Inferior parietal cortex (tissue), 1 donor: ENCODE measurements around the gene CLCN4.

ENCODE experiments used
- DNase-seq: peaks from one replicate; pipeline ENCODE4 v3.0.0-alpha.2; 2016; ENCODE audit errors: extremely low spot score

Gene CLCN4

GRCh38 chrX:10195947-10196346, 39.2 kb downstream of the CLCN4 start:
- DNase-seq, result no peak

GRCh38 chrX:10197279-10198210, 40.8 kb downstream of the CLCN4 start:
- no peak for DNase-seq

- no peak for DNase-seq
These were observed 41.5 kb downstream of the CLCN4 start for GRCh38 chrX:10198254-10198653.

- no peak for DNase-seq
These were observed 42.4 kb downstream of the CLCN4 start for GRCh38 chrX:10199212-10199611.

GRCh38 chrX:10203617-10204016, 46.8 kb downstream of the CLCN4 start:
- no peak for DNase-seq

- no peak for DNase-seq
These were observed 49.5 kb downstream of the CLCN4 start for GRCh38 chrX:10206317-10206716.

- DNase-seq, result no peak
These were observed 51.6 kb downstream of the CLCN4 start for GRCh38 chrX:10208281-10208856.

- no peak for DNase-seq
These were observed 52.2 kb downstream of the CLCN4 start for GRCh38 chrX:10208953-10209352.

GRCh38 chrX:10212395-10212794, 55.6 kb downstream of the CLCN4 start:
- no peak for DNase-seq

- DNase-seq, result no peak
These were observed 56.9 kb downstream of the CLCN4 start for GRCh38 chrX:10213716-10214115.

- DNase-seq, result no peak
These were observed 59.4 kb downstream of the CLCN4 start for GRCh38 chrX:10216208-10216607.

GRCh38 chrX:10217198-10217597, 60.4 kb downstream of the CLCN4 start:
- no peak for DNase-seq

- no peak for DNase-seq
These were observed 64.9 kb downstream of the CLCN4 start for GRCh38 chrX:10221651-10222050.

GRCh38 chrX:10223276-10223675, 66.5 kb downstream of the CLCN4 start:
- no peak for DNase-seq

- no peak for DNase-seq
These were observed 67.0 kb downstream of the CLCN4 start for GRCh38 chrX:10223781-10224180.

- DNase-seq, result no peak
These were observed 73.4 kb downstream of the CLCN4 start for GRCh38 chrX:10230222-10230621.

GRCh38 chrX:10231461-10231860, 74.7 kb downstream of the CLCN4 start:
- DNase-seq, result no peak

GRCh38 chrX:10233173-10233572, 76.4 kb downstream of the CLCN4 start:
- DNase-seq, result no peak

- DNase-seq, result no peak
These were observed 76.9 kb downstream of the CLCN4 start for GRCh38 chrX:10233696-10234095.

- no peak for DNase-seq
These were observed 79.1 kb downstream of the CLCN4 start for GRCh38 chrX:10235851-10236250.

GRCh38 chrX:10237241-10237640, 80.5 kb downstream of the CLCN4 start:
- DNase-seq, result no peak

- no peak for DNase-seq
These were observed 82.9 kb downstream of the CLCN4 start for GRCh38 chrX:10239611-10240064.

GRCh38 chrX:10240918-10241317, 84.1 kb downstream of the CLCN4 start:
- no peak for DNase-seq
